HepG2 (cell line): ENCODE data around the gene ZNF334. TPM values are rescaled to one million over a fixed set of nuclear protein-coding genes. Genes with fewer than 3 reads are reported as not detected.

Experiments
- ATF7 ChIP-seq, 2 experiments: fragments of 450-650 bp in 1 of 2; sonication (generic) in 1 of 2; formaldehyde crosslinking in 1 of 2; IDR thresholded peaks; 2 replicates each; pipeline versions ENCODE4 v1.4.0 to v1.6.1; 2016 to 2020; ENCODE audit warnings: antibody characterized with exemption in 1 of 2, mild to moderate bottlenecking in 1 of 2, missing genetic modification reagents in 1 of 2
- DR1 ChIP-seq: sonication (generic); formaldehyde crosslinking; IDR thresholded peaks from 2 replicates; pipeline ENCODE4 v1.8.0; 2021; ENCODE audit warnings: mild to moderate bottlenecking, missing genetic modification reagents, inconsistent platforms
- FOXP1 ChIP-seq, 2 experiments: fragments of 450-650 bp in 1 of 2; IDR thresholded peaks; 2 replicates each; pipeline ENCODE4 v1.6.1; 2017 to 2018; ENCODE audit warnings: antibody characterized with exemption in 1 of 2
- KLF16 ChIP-seq, 2 experiments: sonication (generic) in 1 of 2; formaldehyde crosslinking in 1 of 2; IDR thresholded peaks; 2 replicates each; pipeline versions ENCODE4 v1.6.1 to v1.8.0; 2016 to 2023; ENCODE audit warnings: missing genetic modification reagents in 2 of 2, missing compliant biosample characterization in 1 of 2
- MAFF ChIP-seq: IDR thresholded peaks from 2 replicates; pipeline ENCODE4 v1.6.1; 2011; ENCODE audit warnings: low read depth, low read length, improper control_type of control experiment
- RAD51 ChIP-seq: fragments of 450-650 bp; IDR thresholded peaks from 2 replicates; pipeline ENCODE4 v1.6.1; 2016; ENCODE audit warnings: borderline replicate concordance
- SOX13 ChIP-seq, 3 experiments: fragments of 450-650 bp in 1 of 3; sonication (generic) in 1 of 3; formaldehyde crosslinking in 1 of 3; IDR thresholded peaks in 2 of 3; conservative IDR thresholded peaks in 1 of 3; 2 replicates each; pipeline versions ENCODE4 v1.5.0 to v1.6.1; 2016 to 2020; ENCODE audit warnings: antibody characterized with exemption in 1 of 3, mild to moderate bottlenecking in 1 of 3, missing compliant biosample characterization in 1 of 3, missing genetic modification reagents in 1 of 3, moderate library complexity in 1 of 3
- SOX5 ChIP-seq: IDR thresholded peaks from 2 replicates; pipeline ENCODE4 v1.6.1; 2016; ENCODE audit warnings: borderline replicate concordance
- SP4 ChIP-seq: sonication (generic); formaldehyde crosslinking; IDR thresholded peaks from 2 replicates; pipeline ENCODE4 v1.8.1; 2023; ENCODE audit warnings: mild to moderate bottlenecking, missing genetic modification reagents
- ZIK1 ChIP-seq: sonication (generic); formaldehyde crosslinking; IDR thresholded peaks from 2 replicates; pipeline ENCODE4 v1.5.0; 2020; ENCODE audit warnings: mild to moderate bottlenecking, low read depth, missing genetic modification reagents, borderline replicate concordance
- ZNF382 ChIP-seq: sonication (generic); formaldehyde crosslinking; IDR thresholded peaks from 2 replicates; pipeline ENCODE4 v1.5.0; 2020; ENCODE audit warnings: missing genetic modification reagents, mild to moderate bottlenecking, borderline replicate concordance
- polyA plus RNA-seq, 8 experiments: library from polyadenylated mRNA; depleted of rRNA in 3 of 8; stranded (reverse) in 7 of 8; unstranded in 1 of 8; fragments of >200 nt; fragmentation: Illumina TruSeq in 4 of 8; extraction: Trizol in 4 of 8; gene quantifications; 2 replicates each; pipeline versions ENCODE4 v1.2.1 to v1.2.3, GENCODE V29; 2011 to 2016; ENCODE audit warnings: low read depth in 4 of 8, missing spikeins in 1 of 8, mixed read lengths in 1 of 8; ENCODE audit not compliant: insufficient read depth in 1 of 8
- total RNA-seq, 5 experiments: library from RNA; depleted of rRNA; stranded (reverse); fragments of >200 nt; fragmentation: Illumina TruSeq; extraction: Trizol; gene quantifications; 2 replicates each; pipeline ENCODE4 v1.2.3, GENCODE V29; 2016; ENCODE audit warnings: low read depth in 1 of 5
- TF ChIP-seq, protein P1 (sequence below): sonication (generic); formaldehyde crosslinking; IDR thresholded peaks from 2 replicates; pipeline ENCODE4 v1.8.0; 2022; ENCODE audit warnings: missing genetic modification reagents, mild to moderate bottlenecking, moderate library complexity, borderline replicate concordance
- TF ChIP-seq, protein P2 (sequence below): sonication (generic); formaldehyde crosslinking; IDR thresholded peaks from 2 replicates; pipeline ENCODE4 v1.4.0; 2020; ENCODE audit warnings: missing genetic modification reagents, borderline replicate concordance
- TF ChIP-seq, protein P3 (sequence below): sonication (generic); formaldehyde crosslinking; IDR thresholded peaks from 2 replicates; pipeline ENCODE4 v1.4.0; 2020; ENCODE audit warnings: mild to moderate bottlenecking, low read depth, missing genetic modification reagents
- TF ChIP-seq, protein P4 (sequence below): sonication (generic); formaldehyde crosslinking; IDR thresholded peaks from 2 replicates; pipeline ENCODE4 v1.5.1; 2020; ENCODE audit warnings: missing genetic modification reagents, mild to moderate bottlenecking, borderline replicate concordance
- TF ChIP-seq, protein P5 (sequence below), 2 experiments: sonication (generic) in 1 of 2; formaldehyde crosslinking in 1 of 2; IDR thresholded peaks; 2 replicates each; pipeline versions ENCODE4 v1.5.1 to v1.6.1; 2011 to 2020; ENCODE audit warnings: borderline replicate concordance in 1 of 2, low read depth in 1 of 2, low read length in 1 of 2, mild to moderate bottlenecking in 1 of 2, missing genetic modification reagents in 1 of 2, moderate library complexity in 1 of 2

The ZNF334 gene
- total and polyA plus RNA-seq, 2 of the 13 experiments (the other 11 are each of a cell fraction or from before 2014, with no cell fraction given) = 4.8 to 7.8 TPM

DNA sequence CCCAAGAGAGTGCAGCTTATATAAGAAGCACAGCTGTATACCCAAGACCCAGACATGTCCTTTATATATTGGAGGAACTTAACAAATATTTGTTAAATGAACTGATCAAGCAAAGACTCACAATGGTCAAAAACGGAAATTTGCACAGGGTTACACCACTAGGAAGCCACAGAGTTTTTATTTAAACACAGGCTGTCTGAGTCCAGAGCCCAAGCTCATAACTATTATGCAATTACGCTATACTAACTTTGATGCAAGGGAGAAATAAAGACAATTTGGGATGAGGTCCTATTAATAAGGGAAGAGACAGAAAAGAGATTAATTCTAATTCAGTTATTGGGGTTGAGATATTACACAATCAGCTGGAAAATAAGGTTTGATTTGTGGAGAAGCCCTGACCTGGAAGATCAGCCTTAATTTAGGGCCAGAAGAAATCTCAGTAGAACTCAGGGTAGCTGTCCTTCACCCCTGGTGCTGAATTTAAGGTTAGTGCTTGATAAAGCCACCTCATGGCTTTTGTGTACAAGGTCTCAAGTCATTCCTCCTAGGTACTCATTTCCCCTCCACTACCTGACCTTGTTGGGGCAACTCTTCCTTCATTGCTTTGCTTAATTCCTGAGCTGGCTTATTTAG is 10.5 kb upstream of the ZNF334 start (continued):
- TF ChIP-seq KLF16 (CRISPR knock-in tag; IDR thresholded peaks at IDR 0.05) (peak in 1 of 2 experiments; percentile 51; a peak in 1 of 4 replicates), SOX13 (IDR thresholded peaks at IDR 0.05) (no peak), SOX13 (CRISPR knock-in tag; conservative IDR thresholded peaks at IDR 0.05 in 1 of 2, IDR thresholded peaks at IDR 0.05 in 1 of 2) (peak in 1 of 2 experiments; percentile 25; a peak in 1 of 4 replicates), ZIK1 (CRISPR knock-in tag) (no peak), SOX5 (peak; percentile 34; the same call in 1 of the 2 replicates), ZNF382 (CRISPR knock-in tag) (no peak), FOXP1 (IDR thresholded peaks at IDR 0.05) (no peak), FOXP1 (CRISPR knock-in tag; IDR thresholded peaks at IDR 0.05) (peak; percentile 11; the same call in 1 of the 2 replicates), DR1 (CRISPR knock-in tag) (no peak), MAFF (no peak), SP4 (CRISPR knock-in tag) (no peak), RAD51 (no peak), ATF7 (IDR thresholded peaks at IDR 0.05) (no peak), ATF7 (CRISPR knock-in tag; IDR thresholded peaks at IDR 0.05) (no peak)
- TF ChIP-seq, protein P1, sequence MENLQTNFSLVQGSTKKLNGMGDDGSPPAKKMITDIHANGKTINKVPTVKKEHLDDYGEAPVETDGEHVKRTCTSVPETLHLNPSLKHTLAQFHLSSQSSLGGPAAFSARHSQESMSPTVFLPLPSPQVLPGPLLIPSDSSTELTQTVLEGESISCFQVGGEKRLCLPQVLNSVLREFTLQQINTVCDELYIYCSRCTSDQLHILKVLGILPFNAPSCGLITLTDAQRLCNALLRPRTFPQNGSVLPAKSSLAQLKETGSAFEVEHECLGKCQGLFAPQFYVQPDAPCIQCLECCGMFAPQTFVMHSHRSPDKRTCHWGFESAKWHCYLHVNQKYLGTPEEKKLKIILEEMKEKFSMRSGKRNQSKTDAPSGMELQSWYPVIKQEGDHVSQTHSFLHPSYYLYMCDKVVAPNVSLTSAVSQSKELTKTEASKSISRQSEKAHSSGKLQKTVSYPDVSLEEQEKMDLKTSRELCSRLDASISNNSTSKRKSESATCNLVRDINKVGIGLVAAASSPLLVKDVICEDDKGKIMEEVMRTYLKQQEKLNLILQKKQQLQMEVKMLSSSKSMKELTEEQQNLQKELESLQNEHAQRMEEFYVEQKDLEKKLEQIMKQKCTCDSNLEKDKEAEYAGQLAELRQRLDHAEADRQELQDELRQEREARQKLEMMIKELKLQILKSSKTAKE (CRISPR knock-in tag) = peak; percentile 47; the same call in 1 of the 2 replicates
- TF ChIP-seq, protein P2, sequence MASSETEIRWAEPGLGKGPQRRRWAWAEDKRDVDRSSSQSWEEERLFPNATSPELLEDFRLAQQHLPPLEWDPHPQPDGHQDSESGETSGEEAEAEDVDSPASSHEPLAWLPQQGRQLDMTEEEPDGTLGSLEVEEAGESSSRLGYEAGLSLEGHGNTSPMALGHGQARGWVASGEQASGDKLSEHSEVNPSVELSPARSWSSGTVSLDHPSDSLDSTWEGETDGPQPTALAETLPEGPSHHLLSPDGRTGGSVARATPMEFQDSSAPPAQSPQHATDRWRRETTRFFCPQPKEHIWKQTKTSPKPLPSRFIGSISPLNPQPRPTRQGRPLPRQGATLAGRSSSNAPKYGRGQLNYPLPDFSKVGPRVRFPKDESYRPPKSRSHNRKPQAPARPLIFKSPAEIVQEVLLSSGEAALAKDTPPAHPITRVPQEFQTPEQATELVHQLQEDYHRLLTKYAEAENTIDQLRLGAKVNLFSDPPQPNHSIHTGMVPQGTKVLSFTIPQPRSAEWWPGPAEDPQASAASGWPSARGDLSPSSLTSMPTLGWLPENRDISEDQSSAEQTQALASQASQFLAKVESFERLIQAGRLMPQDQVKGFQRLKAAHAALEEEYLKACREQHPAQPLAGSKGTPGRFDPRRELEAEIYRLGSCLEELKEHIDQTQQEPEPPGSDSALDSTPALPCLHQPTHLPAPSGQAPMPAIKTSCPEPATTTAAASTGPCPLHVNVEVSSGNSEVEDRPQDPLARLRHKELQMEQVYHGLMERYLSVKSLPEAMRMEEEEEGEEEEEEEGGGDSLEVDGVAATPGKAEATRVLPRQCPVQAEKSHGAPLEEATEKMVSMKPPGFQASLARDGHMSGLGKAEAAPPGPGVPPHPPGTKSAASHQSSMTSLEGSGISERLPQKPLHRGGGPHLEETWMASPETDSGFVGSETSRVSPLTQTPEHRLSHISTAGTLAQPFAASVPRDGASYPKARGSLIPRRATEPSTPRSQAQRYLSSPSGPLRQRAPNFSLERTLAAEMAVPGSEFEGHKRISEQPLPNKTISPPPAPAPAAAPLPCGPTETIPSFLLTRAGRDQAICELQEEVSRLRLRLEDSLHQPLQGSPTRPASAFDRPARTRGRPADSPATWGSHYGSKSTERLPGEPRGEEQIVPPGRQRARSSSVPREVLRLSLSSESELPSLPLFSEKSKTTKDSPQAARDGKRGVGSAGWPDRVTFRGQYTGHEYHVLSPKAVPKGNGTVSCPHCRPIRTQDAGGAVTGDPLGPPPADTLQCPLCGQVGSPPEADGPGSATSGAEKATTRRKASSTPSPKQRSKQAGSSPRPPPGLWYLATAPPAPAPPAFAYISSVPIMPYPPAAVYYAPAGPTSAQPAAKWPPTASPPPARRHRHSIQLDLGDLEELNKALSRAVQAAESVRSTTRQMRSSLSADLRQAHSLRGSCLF (CRISPR knock-in tag) = no peak
- TF ChIP-seq, protein P3, sequence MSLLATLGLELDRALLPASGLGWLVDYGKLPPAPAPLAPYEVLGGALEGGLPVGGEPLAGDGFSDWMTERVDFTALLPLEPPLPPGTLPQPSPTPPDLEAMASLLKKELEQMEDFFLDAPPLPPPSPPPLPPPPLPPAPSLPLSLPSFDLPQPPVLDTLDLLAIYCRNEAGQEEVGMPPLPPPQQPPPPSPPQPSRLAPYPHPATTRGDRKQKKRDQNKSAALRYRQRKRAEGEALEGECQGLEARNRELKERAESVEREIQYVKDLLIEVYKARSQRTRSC (CRISPR knock-in tag) = no peak
- TF ChIP-seq, protein P4, sequence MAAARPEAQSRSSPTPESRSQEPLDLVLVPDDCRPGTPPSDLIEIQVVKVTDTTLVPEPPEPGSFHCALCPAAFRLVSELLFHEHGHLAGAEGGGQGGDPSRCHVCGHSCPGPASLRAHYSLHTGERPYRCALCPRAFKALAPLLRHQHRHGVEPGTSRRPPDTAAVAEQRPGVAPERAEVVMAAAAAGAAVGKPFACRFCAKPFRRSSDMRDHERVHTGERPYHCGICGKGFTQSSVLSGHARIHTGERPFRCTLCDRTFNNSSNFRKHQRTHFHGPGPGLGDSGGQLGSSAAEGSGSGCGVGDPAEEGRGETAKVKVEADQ = no peak
- TF ChIP-seq, protein P5, sequence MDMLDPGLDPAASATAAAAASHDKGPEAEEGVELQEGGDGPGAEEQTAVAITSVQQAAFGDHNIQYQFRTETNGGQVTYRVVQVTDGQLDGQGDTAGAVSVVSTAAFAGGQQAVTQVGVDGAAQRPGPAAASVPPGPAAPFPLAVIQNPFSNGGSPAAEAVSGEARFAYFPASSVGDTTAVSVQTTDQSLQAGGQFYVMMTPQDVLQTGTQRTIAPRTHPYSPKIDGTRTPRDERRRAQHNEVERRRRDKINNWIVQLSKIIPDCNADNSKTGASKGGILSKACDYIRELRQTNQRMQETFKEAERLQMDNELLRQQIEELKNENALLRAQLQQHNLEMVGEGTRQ (IDR thresholded peaks at IDR 0.05; ENCODE audit: low read depth, low read length) = no peak
- TF ChIP-seq, protein P5 (CRISPR knock-in tag; IDR thresholded peaks at IDR 0.05; ENCODE audit: borderline replicate concordance) = no peak
